Body of pancreas (tissue), 4 donors: Measurements from ENCODE around the gene TNNC2.

Experiments
- CTCF ChIP-seq, 7 experiments: fragments of 450-650 bp in 4 of 7; fragments of 200-600 bp in 3 of 7; sonication (generic) in 3 of 7; IDR thresholded peaks; one replicate each; pipeline ENCODE4 v1.5.1; 2016 to 2019; ENCODE audit warnings: antibody characterized with exemption in 7 of 7
- POLR2A ChIP-seq, 3 donors: fragments of 450-650 bp; IDR thresholded peaks; one replicate each; pipeline ENCODE4 v1.6.1; 2016; ENCODE audit warnings: antibody characterized with exemption in 3 of 3, mild to moderate bottlenecking in 2 of 3

- no peak for TF ChIP-seq CTCF (IDR thresholded peaks at IDR 0.05)
- no peak for TF ChIP-seq POLR2A (IDR thresholded peaks at IDR 0.05)
These were observed 8.2 kb upstream of the TNNC2 start for GRCh38 chr20:45835329-45835765.
